GM12864 (cell line): ENCODE measurements around the gene SBK1.
"Not testable (repeated sequence)": the region's sequence is repeated elsewhere in the genome, so short reads cannot be mapped to it uniquely, and the experiment has no call there.

Experiments
- DNase-seq: peaks from one replicate; pipeline ENCODE4 v3.0.0-alpha.2; 2011; ENCODE audit warnings: low read depth
- H3K4me3 ChIP-seq: 2 replicates; pipeline ENCODE4 v1.5.1; 2011; ENCODE audit warnings: mild to moderate bottlenecking, low read depth, low read length, control low read depth
- TF ChIP-seq, protein P1 (sequence below): IDR thresholded peaks from 2 replicates; pipeline ENCODE4 v1.5.1; 2011; ENCODE audit warnings: low read depth, mild to moderate bottlenecking, moderate library complexity, low read length, control low read depth, inconsistent platforms; ENCODE audit errors: missing control alignments

SBK1 gene

DNA sequence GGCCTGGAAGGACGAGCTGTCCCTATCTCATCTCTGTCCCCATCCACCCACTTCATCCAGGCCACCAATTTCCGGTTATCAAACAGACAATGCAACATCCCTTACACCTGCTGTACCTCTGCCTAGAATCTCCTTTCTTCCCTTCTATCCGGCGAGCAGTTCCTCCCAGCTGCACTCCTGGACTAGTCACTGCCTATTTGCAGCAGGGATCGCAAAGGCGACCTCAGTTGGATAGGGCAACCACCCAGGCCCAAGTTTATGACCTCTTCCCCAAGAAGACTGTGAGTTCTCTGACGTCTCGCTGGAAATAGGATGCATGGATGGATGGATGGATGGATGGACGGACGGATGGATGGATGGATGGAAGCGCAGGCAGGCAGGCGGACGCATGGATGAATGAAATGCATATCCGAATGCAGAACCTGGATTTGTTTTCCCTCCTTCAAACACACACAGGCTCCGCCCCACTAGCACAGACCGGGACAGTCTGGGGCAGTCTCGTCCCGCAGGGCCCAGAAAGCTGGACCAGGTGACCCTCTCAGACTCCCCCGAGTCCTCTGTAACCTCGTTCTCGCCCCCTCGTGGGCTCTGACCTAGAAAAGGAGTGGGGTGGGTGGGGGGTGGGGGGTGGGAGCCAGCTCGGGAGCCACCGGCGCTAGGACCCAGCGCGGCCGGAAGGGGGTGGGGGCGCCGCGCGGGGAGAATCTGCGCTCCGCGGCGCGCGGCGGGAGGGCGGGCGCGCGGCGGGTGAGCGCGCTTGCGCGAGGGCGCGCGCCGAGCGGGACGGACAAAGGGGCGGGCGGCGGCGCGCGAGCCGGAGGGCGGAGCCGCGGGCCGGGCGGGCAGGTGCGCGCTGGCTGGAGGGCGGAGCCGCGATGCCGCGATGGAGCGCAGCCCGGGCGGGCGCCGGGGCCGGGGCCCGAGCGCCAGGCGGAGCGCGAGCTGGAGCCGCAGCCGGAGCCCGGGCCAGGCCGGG lies at the start of gene SBK1:
TSS of gene SBK1 (plus strand) at position 875 of the 976 bp plus-strand sequence. CDS start 24,867 bp downstream, outside the sequence.
- no peak for DNase-seq
- H3K4me3 ChIP-seq = peak within 1 kb of the TSS; percentile 61
- TF ChIP-seq, protein P1, sequence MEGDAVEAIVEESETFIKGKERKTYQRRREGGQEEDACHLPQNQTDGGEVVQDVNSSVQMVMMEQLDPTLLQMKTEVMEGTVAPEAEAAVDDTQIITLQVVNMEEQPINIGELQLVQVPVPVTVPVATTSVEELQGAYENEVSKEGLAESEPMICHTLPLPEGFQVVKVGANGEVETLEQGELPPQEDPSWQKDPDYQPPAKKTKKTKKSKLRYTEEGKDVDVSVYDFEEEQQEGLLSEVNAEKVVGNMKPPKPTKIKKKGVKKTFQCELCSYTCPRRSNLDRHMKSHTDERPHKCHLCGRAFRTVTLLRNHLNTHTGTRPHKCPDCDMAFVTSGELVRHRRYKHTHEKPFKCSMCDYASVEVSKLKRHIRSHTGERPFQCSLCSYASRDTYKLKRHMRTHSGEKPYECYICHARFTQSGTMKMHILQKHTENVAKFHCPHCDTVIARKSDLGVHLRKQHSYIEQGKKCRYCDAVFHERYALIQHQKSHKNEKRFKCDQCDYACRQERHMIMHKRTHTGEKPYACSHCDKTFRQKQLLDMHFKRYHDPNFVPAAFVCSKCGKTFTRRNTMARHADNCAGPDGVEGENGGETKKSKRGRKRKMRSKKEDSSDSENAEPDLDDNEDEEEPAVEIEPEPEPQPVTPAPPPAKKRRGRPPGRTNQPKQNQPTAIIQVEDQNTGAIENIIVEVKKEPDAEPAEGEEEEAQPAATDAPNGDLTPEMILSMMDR = no peak

DNA sequence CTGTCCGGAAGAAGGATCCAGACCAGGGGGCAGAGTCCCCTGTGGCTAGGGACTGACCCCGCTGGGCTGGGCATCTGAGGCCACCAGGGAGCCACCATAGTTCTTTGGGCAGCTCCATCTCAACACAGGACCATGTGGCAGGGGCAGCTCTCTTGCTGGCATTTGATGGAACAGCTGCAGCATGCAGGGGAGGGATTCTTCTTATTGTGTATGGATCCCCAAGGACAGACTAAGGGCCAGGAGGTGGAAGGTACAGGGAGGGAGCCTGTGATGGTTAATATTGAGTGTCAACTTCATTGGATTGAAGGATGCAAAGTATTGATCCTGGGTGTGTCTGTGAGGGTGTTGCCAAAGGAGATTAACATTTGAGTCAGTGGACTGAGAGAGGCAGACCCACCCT lies 42.8 kb upstream of the SBK1 start:
- not testable (repeated sequence) for DNase-seq

DNA sequence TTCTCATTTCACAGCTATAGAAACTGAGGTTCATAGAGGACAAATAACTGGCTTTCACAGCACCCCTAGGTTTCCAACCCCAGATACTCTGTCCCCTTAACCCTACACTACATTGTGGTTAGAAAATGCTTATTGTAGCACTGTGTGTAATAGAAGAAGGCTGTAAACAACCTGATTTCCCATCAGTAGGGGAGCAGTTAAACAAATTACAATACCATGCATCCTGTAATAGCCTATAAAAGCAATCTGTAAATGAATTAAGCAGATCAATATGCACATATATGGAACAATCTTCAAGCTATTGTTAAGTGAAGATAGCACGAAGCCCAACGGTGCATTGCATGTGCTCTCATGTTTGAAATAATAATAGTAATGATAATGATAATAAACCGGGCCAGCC lies 41.3 kb upstream of the SBK1 start:
- H3K4me3 ChIP-seq = no peak overlapping the region
- TF ChIP-seq, protein P1 = no peak

More for the DNA sequence above, 42.8 kb upstream of the SBK1 start:
- H3K4me3 ChIP-seq = not testable (repeated sequence)

DNA sequence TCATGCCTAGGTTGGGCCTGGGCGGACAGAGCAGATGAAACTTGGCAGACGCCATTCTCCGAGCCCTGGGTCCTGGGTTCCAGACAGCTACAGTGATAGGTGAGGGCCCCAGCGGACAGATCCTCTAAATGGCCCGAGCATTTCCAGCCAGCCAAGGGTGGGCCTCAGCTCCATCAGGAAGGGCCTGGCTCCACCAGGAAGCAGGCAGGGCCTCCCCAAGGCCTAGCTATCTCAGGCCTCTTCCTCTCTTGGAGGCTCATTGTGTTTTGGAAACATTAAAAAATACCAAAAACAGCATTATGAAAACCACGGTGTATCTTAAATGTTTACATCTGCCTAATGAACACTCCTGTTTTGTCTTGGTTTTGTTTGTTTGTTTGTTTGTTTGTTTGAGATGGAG lies 38.2 kb upstream of the SBK1 start:
- TF ChIP-seq, protein P1 = no peak
- no peak for DNase-seq
- no peak overlapping the region for H3K4me3 ChIP-seq

More for the DNA sequence above, 41.3 kb upstream of the SBK1 start:
- no peak for DNase-seq

- H3K4me3 ChIP-seq = no peak overlapping the region
- no peak for DNase-seq
- TF ChIP-seq, protein P1 = no peak
Measured at GRCh38 chr16:28255838-28256237, 36.5 kb upstream of the SBK1 start.

- TF ChIP-seq, protein P1 = no peak
- DNase-seq = no peak
- no peak overlapping the region for H3K4me3 ChIP-seq
Measured at GRCh38 chr16:28257256-28257655, 35.1 kb upstream of the SBK1 start.

GRCh38 chr16:28258567-28258966 lies 33.8 kb upstream of the SBK1 start:
- no peak overlapping the region for H3K4me3 ChIP-seq
- no peak for DNase-seq

More at GRCh38 chr16:28258567-28258966, 33.8 kb upstream of the SBK1 start:
- TF ChIP-seq, protein P1 = no peak
